Glomerular endothelial cell (primary cell): Measurements from ENCODE around the gene ITGA11. TPM values are rescaled to one million over a fixed set of nuclear protein-coding genes. Genes with fewer than 3 reads are reported as not detected.

Experiments
- DNase-seq: peaks from one replicate; pipeline ENCODE4 v3.0.0-alpha.2; 2011; ENCODE audit warnings: low read depth, low spot score; ENCODE audit errors: extremely low read depth
- total RNA-seq: library from RNA; depleted of rRNA; stranded (reverse); fragments of >200 nt; gene quantifications from 2 replicates; pipeline ENCODE4 v1.2.3, GENCODE V29; 2015

The ITGA11 gene
- total RNA-seq, 1 donor from 2014 or later: 54.2 TPM

GRCh38 chr15:68376447-68377060, 55.4 kb downstream of the ITGA11 start:
- no peak for DNase-seq

- DNase-seq: no peak
Observed at GRCh38 chr15:68375716-68376220, 56.2 kb downstream of the ITGA11 start.

- no peak for DNase-seq
Observed at GRCh38 chr15:68375191-68375631, 56.8 kb downstream of the ITGA11 start.

GRCh38 chr15:68374168-68374745, 57.7 kb downstream of the ITGA11 start:
- no peak for DNase-seq

GRCh38 chr15:68373028-68373427, 58.9 kb downstream of the ITGA11 start:
- no peak for DNase-seq

- DNase-seq: no peak
Observed at GRCh38 chr15:68372291-68372811, 59.6 kb downstream of the ITGA11 start.

- DNase-seq: no peak
Observed at GRCh38 chr15:68371851-68372250, 60.1 kb downstream of the ITGA11 start.

- no peak for DNase-seq
Observed at GRCh38 chr15:68371160-68371559, 60.8 kb downstream of the ITGA11 start.

GRCh38 chr15:68370768-68371151, 61.2 kb downstream of the ITGA11 start:
- no peak for DNase-seq

GRCh38 chr15:68369931-68370767, 61.8 kb downstream of the ITGA11 start:
- no peak for DNase-seq

GRCh38 chr15:68368731-68369435, 63.1 kb downstream of the ITGA11 start:
- no peak for DNase-seq

- no peak for DNase-seq
Observed at GRCh38 chr15:68367992-68368391, 64.0 kb downstream of the ITGA11 start.

- no peak for DNase-seq
Observed at GRCh38 chr15:68367226-68367625, 64.7 kb downstream of the ITGA11 start.

- DNase-seq: no peak
Observed at GRCh38 chr15:68366314-68366713, 65.6 kb downstream of the ITGA11 start.

- no peak for DNase-seq
Observed at GRCh38 chr15:68365770-68366169, 66.2 kb downstream of the ITGA11 start.

GRCh38 chr15:68365140-68365745, 66.7 kb downstream of the ITGA11 start:
- no peak for DNase-seq

- DNase-seq: no peak
Observed at GRCh38 chr15:68364660-68365035, 67.3 kb downstream of the ITGA11 start.

- DNase-seq: no peak
Observed at GRCh38 chr15:68364028-68364659, 67.8 kb downstream of the ITGA11 start.

- DNase-seq: no peak
Observed at GRCh38 chr15:68363353-68363752, 68.6 kb downstream of the ITGA11 start.

- DNase-seq: no peak
Observed at GRCh38 chr15:68362537-68363126, 69.3 kb downstream of the ITGA11 start.
